GM18867 (cell line): ENCODE data around the gene UNC5B.

Experiments
- ATAC-seq: cut with Tn5 transposase; IDR thresholded peaks from one replicate; pipeline ENCODE4 v1.9.1; 2021; ENCODE audit warnings: mild to moderate bottlenecking, moderate library complexity; ENCODE audit not compliant: unreplicated experiment

UNC5B gene

DNA sequence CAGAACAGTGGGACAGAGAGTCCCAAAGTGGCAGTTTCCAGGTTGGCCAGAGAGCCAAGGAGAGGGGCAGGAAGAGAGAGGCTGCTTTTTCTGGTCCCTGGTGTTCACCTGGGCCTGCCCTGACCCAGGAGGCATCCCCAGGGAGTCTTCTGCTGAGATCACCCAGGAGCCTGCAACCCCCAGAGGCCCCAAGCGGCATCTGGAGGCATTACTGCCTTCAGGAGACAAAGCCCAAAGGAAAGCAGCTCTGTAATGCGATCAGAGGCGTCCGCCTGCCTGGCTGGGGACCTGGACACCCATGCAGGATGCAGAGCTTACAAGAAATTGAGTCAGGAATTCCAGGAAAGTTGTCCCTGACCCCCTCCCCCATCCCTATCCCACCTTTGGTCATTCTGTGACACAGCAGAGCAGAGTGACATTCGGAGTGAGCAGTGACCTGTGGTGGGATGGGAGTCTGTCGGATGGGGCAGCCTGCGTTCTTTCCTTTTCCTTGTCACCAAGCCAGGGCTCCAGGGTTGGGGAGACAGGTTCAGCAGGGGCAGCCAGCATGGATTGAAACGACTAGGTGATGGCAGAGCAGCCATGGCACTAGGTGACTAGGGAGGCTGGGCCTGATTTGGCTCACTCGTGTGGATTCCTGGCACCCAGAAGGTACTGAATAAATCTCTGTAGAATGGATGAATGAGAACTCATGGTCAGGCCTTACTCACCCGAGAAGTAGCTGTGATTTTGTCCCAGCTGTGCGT lies 10.4 kb downstream of the UNC5B start:
- no peak for ATAC-seq

DNA sequence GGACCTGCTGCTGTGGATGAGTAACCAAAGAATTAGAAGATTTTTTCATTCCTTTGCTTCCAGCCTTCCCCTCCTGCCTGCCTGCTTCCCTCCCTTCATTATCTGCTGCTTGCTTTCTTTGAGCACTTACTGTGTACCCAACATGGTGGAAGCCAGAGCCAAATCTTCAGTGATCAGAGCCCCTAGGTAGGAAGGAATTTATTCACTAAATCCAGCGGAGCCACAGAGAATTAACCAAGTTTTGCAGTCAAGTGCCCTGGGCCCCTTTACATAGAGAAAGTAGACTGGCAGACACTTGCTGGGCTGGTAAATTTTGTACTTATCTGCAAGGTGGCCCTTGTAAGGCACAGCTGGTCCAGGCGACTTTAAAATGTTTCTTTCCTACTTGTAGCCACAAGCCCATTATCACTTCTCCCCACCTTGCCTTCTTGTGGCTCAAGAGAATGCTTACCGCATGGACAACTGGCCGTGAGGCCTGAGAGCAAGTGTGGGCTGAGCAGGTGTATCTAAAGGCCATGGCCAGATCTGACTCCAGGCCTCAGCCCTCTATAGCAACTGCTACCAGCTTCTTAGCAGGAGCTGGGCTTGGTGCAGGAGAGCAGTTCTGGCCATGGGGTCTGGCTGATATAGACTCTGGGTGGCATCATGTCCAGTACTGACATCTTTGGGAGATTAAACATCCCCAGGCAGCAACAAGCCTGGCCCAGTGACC lies 11.1 kb downstream of the UNC5B start:
- no peak for ATAC-seq

DNA sequence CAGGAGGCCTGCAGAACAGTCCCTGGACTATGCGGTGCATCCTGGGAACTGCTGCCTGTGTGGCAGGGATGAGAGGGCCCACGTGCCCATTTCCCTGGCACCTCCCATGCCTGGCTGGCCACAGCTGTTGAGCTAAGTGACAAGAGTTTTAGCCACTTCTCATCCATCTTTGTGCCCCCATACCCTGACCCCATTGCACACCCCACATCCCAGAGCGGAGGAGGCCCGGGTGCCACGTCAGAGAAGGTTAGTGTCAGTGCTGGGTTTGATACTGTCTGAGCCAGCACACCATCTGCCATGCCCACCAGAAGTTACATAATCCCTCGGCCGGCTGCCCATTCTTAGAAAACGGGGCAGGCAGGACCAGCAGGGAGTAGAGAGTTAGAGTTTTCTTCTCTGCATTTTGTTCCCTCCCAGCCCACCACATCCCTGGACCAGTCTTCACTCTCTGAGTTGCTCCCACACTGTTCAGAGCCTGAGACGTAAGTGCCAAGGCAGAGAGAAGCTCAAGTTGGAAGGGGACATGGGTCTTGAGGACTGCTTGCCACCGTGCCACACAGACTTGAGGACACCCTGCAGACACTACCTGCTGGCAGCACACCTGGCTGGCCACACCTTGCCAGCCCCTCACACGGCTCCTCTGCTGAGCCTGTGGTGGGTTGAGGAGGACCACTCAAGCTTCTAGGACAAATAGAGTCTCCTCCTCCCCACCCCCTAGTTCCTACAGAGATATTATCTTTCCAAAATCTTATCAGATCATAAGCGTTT lies 13.1 kb downstream of the UNC5B start:
- ATAC-seq, result no peak

DNA sequence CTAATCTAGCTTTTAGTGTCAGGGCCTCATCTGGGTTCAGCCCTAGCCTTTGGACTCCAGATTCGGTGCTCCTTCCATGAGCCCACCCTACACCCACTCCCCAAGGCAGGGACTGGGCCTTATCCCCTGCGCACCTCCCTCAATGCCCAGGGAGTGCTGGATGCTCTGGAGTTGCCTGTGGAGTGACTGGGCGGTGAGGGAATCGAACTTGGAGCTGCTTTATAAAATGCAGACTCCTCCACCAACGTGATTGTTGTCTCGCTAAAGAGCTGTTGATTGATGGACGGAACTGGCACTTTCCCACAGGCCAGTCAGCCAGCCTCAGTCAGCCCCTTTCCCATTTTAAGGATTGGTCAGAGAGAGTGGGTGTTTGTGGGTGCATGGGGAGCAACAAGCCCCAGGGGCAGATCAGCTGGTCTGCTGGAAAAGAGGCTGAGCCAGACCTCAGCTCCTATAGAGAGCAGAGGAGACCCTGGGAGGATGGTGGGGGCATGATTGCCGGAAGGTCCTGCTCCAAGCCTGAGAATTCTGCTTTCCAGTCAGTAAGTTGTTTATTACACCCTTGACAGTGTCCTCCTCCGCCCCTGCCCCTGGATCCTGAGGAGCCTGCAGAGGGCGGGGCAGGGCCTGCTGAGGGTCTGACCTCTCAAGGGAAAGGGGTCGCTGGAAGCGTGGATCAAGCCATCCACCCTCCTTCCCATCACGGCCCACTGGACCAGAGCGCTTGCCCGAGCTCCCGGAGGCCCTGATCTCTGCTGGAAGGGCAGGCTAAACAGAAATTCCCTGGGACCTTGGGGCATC lies 16.7 kb downstream of the UNC5B start:
- ATAC-seq, result no peak

DNA sequence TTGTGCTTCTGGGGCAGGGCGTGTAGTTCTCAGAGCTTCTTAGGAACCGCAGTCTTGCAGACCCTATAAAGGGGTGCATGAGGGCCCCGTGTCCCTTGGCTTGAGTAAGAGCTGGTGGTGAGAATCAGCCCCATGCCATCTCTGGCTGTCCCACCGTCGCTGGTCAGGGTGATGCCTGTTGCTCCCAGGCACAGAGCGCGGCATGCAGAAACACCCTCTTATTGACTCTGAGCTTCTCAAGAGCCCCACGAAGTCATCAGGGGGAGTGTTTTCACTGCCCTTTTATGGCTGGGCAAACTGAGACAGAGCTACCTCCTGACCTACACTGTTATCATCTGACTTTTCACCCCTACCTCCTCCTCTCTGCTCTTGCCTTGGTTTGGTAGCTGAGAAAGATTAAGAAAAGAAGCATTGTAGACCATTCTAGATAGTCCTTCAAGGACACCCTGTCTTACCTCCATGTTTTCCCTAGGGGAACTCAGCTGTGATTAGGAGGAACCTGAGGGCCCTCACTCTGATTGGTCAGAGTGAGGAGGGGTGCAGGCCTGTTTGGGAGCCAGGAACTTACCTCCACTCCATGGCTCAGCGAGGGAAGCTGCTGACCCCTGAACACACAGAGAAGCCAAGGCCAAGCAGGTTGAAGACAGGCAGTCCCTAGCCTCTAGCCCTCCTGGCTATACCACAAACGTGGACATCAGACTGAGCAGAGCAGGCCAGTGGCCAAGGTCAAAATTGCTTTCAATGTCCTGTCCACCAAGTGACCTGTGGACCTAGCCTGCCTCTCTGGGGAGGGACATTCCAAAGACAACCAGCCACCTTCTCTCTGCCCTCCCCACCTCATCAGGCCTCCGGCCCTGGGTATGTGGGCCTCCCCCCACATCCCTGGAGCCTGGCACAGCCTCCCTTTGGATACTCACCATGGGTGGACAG lies 17.6 kb downstream of the UNC5B start:
- ATAC-seq, result no peak

DNA sequence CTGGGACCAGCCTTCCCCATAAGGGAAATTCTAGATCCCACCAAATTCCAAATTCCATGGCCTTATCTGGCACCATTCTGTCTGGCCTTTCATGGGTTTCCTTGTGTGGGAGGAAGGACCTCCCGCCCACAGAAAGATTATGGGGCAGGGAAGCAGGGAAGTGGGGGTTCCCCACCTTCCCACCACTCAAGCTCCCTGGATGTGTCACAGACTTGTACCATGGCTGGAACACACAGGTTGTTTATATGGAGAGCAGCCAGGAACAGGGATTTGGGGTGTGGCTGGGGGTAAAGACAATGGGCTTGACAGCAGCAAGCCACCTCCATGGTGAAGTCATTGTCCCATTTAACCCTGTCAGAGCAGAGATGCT lies 18.3 kb downstream of the UNC5B start:
- no peak for ATAC-seq

DNA sequence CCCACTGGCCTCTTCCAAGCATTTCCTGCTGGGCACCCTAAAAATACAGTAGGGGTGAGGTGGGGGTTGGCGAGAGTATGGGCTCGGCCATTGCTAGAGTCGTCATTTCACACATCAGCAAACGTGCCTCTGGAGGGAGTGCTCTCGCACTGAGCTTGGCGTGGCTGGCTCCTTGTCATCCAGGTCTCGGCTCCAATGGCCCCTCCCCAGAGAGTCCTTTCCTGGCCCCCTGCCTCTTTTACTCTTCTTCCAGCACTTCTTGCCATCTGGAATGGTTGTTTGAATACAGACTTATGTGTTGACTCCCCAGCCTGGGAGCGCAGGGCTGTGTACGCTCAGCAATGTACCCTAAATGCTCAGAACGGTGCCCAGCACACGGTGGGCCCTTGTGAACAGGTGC lies 18.8 kb downstream of the UNC5B start:
- no peak for ATAC-seq

DNA sequence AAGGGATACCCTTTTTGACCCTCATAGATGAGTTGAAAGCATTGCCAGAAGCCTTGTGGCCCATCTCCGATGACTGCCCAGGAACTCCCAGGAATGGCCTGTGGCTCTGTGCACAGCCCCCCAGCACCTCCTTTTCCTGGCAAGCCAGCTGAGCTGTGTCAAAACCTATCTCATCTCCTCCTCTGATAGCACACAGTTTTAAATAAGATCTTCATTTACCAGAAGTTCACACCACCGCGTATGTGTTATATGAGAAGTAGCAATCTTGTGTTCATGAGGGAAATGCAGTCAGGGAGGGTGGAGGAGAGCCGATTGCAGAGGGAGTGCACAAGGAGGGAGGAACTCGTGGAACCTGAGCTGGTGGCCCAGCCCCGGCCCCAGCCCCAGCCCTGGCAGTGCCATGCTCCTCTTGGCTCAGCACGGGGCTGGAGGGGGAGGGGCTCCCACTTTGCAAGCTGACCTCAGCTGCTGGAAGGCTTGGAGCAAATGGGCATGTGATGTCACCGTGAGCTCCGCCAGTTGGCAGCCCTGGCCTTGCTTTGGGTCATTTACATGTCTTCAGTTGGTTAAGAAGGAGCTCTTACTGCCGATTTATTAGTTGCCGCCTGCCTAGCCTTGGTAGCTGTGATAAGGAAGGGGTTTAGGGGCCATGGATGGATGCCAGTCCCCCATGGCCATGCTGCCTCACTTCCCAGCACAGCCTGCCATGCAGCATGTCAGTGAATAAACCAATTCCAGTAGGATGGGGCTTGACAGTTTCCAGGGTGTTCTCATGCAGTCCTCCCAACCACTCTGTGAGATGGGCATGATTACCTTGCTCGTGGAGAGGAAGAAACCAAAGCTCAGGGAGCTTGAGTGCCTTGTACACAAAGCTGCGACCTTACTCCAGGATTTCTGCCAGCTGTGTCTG lies 20.0 kb downstream of the UNC5B start:
- no peak for ATAC-seq

DNA sequence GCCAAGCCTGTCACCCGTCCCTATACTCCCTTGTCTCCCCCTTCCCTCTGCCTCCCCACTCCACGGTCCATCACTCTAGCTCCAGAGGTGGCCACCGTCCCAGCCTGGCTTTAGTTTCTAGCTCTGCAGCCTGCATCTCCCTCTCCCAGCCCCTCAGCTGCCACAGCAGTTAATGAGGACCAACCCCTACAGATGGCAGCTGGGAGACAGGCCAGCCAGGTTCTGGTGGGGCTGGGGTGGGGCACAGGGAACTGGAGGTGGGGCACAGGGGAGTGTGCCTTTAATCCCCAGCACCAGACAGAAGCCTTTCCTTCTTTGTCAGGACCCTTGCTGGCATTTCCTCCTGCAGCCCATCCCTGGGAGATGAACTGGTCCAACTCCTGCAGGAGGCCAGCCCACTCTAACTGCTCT lies 21.1 kb downstream of the UNC5B start:
- ATAC-seq, result no peak

DNA sequence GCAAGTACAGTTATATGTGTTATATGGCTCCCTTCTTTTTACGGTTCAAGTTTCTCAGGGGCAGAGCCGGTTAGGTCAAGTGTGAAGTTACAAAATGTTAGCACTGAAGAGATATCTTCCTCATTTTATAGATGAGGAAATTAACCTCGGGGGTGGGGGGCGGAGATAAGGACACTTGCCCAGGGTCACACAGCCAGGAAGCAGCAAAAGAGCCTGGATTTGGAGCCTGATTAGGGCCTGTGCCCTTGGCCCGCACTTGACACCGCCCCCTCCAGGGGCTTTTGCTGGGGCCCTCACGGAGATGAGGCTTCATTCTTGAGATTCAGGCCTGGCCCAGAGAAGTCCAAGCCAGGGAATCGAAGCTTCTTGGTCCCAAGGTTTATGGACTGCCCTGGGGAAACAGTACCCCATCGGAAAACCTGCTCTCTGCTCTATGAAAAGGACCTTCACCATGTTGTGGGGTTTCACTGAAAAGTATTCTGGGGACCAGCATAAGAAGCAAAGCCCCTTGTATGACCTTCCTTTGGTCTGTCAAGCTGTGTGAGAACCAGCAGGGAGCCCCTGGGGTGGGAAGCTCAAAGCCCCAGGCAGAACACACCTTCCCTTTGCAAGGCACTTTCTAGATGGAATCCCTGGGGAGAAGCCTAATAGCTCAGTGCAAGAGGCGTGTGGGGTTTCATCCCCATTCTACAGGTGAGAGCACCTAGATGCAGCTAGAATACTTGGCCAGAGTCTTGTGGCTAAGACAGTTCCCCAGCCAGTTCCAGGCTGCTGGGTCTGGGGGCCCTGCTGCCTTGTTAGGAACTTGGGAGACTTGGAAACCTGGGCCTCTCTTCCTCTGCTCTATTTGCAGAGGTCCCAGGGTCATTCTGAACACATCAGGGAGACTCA lies 21.9 kb downstream of the UNC5B start:
- ATAC-seq, result no peak

DNA sequence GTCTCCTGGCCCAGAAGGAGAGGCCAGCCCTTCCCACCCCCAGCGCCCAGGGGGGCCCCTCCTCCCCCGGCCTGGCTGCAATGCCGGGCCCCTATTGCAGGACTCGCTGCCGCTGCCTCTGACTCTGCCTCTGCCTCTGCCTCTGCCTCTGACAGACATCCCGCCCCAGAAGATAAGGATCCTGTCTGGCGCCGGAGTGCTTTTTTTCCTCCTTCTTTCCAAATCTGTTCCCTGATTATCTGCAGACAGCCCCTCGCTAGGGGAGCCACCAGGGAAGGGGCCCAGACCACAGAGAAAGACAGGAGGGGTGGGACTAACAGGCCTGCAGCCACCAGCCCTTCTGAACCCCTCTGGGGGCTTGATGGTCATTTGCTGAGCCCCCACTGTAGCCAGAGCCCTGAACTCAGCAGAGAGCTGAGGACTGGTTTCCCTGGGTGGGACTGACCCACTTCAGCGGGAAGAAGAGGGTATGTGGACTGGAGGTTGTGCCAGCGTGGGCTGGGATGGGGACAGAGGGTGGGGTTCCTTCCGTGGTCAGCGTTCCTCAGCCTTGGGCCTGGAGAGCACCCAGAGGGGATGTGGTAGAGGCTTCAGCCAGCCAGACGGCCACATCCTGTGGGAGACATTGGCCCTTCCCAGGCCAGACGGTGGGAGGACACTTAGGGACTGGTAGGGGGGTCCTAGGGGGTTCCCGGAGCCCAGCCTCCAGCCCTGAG lies 22.8 kb downstream of the UNC5B start:
- ATAC-seq, result no peak

DNA sequence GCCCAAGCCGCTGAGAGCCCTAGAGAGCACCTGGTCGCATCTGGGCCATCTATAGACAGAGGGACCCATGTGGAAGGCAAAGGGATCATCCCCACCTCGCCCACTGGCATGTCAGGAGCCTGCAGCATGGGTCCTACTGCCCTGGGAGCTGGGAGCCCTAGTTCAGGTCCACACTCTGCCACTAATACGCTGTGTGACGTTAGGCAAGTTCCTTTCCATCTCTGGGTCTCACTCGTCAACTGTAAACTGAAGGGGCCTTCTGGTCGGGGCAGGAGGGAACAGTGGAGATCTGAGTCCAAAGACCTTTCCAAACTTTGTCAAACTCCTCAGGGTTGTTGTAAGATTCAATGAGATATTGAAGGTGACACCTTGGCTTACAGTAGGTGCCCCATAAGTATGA lies 23.4 kb downstream of the UNC5B start:
- ATAC-seq, result no peak

DNA sequence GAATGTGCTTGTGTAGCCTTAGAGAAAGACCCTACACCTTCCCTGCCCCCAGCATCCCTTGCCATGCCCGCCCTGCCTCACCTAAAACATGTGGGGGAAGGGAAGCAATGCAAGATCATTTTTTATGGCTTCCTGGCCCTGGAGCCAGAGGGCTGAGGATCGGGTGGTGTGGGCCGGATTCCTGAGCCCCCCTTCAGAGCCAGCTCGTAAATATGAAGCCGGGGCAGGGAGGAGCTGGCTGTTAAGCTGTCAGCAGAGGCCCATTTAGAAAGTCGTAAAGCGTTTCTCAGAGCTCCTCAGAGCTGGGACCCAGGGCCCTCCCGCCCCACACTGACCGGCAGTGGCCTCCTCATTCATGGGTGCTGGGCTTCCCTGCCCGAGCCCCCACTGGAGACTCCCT lies 23.9 kb downstream of the UNC5B start:
- ATAC-seq, result no peak

DNA sequence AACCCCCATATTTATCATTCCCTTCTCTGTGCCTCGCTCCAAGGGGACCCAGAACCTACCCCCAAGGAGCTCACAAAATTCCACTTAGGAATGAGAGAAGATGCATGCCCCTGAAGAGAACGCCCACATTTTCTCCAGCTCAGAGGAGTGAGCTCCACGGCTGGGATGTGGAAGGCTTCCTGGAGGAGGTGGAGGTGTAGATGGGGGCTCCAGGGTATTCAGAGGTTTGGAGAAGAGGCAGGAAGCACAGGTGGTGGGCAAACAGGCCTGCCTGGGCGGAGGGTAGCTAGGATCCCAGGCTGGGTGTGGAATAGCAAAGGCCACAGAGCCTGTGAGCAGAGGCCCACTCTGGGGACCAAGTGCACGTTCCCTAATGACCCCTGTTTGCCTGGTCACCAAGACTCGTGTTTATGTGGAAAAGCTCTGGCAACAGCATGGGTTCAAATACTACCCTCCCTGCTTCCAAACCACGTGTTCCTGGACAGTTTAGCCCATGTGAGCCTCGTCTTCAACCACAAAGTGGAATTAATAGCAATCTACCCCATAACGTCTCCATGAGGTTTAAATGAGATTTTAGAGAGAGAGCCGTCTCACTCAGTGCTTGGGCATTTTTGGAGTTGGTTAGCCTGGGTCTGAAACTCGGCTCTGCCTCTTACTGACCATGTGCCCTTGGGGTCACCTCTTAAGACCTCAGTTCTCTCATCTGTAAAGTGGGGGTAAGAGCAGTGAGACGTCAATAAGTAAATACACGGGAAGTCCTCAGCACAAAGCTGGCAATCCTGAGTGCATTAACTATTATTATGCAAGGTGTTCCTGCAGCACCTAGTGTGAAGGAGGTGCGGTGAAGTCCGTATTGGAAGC lies 24.7 kb downstream of the UNC5B start:
- no peak for ATAC-seq

DNA sequence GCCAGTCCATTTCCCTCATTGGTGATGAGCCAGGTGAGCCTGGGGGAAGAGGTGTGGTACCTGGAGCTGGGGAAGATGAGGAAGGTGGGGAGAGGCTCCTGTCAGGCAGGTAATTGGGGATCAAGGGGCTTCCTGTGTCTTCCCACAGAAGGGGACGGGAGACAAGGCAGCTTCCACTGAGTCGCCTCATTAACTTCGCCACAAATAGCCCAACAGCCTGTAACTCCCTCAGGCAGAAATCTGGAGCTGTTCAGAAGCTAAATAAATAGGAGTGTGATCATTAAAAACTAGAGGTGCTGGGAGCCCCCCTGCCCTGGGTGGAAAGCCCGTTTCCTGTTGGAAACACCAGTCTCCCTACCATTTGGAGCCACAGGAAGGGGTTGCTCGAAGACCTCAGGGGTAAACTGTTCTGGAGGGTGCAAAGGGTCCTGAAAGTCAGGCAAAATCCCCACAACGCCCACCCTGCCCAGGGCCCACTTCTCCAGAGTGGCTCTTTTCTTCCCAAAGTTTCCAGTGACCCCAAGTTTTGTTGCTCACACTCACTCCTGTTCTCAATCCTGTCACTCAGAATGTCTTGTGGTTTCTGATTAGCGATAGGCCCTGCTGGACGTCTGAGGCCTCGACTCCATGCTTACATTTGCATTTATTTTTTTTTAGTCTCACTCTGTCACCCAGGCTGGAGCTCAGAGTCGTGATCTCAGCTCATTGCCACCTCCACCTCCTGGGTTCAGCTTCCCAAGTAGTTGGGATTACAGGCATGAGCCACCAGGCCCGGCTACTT lies 25.7 kb downstream of the UNC5B start:
- no peak for ATAC-seq

DNA sequence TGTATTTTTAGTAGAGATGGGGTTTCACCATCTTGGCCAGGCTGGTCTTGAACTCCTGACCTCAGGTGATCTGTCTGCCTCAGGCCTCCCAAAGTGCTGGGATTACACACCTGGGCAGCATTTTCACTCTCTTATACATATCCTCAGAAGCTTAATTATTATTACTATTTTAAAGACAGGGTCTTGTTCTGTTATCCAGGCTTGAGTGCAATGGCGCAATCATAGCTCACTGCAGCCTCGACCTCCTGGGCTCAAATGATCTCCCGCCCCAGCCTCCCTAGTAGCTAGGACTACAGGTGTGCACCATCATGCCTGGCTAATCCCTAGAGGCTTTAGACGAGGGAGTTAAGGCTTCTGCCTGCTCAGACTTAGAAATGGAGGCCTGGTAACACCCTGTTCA lies 26.3 kb downstream of the UNC5B start:
- no peak for ATAC-seq
